Stimulated activated CD4-positive, alpha-beta T cell treated with anti-CD3 and anti-CD28 coated beads, TNF-alpha, amount 100 ng/mL, for 48 hours (primary cell): ENCODE data around the gene CBX6.

ENCODE experiments used
- DNase-seq, 3 donors: peaks; one replicate each; pipeline ENCODE4 v3.0.0-alpha.2; 2020; ENCODE audit warnings: low read depth in 3 of 3

CBX6 gene

GRCh38 chr22:38819387-38819940, 52.6 kb downstream of the CBX6 start:
- DNase-seq, result no peak

GRCh38 chr22:38817196-38817595, 54.8 kb downstream of the CBX6 start:
- no peak for DNase-seq

- DNase-seq, result no peak
Measured at GRCh38 chr22:38815842-38816241, 56.2 kb downstream of the CBX6 start.
